ENCODE measurements around the gene ULK1.
"Not testable (repeated sequence)": the region's sequence is repeated elsewhere in the genome, so short reads cannot be mapped to it uniquely, and the experiment has no call there.

Gene ULK1

GRCh38 chr12:131885543-131886057 lies 8.8 kb upstream of the ULK1 start:
- in situ Hi-C loops (cut with MboI; ENCODE audit: low sequenced_read_pairs) = no loop called here

DNA sequence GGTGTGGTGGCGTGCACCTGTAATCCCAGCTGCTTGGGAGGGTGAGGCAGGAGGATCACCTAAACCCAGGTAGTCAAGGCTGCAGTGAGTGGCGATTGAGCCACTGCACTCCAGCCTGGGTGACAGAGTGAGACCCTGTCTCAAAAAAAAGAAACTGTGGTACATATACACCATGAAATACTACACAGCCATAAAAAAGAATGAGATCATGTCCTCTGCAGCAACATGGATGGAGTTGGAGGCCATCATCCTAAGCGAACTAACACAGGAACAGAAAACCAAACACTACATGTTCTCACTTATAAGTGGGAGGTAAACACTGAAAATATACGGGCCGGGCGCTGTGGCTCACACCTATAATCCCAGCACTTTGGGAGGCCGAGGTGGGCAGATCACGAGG lies 2.7 kb upstream of the ULK1 start:
- in situ Hi-C loops (cut with MboI; ENCODE audit: low sequenced_read_pairs) = not testable (repeated sequence)

- in situ Hi-C loops (cut with MboI; ENCODE audit: low sequenced_read_pairs) = no loop called here
Measured at GRCh38 chr12:131892711-131893604, 1.5 kb upstream of the ULK1 start.

GRCh38 chr12:131893605-131894312 lies 663 bp upstream of the ULK1 start:
- in situ Hi-C loops (cut with MboI; ENCODE audit: low sequenced_read_pairs) = no loop called here

- in situ Hi-C loops (cut with MboI; ENCODE audit: low sequenced_read_pairs) = no loop called here
Measured at GRCh38 chr12:131894981-131895639, 688 bp downstream of the ULK1 start.

- in situ Hi-C loops (cut with MboI; ENCODE audit: low sequenced_read_pairs) = no loop called here
Measured at GRCh38 chr12:131895640-131896079, 1.2 kb downstream of the ULK1 start.

DNA sequence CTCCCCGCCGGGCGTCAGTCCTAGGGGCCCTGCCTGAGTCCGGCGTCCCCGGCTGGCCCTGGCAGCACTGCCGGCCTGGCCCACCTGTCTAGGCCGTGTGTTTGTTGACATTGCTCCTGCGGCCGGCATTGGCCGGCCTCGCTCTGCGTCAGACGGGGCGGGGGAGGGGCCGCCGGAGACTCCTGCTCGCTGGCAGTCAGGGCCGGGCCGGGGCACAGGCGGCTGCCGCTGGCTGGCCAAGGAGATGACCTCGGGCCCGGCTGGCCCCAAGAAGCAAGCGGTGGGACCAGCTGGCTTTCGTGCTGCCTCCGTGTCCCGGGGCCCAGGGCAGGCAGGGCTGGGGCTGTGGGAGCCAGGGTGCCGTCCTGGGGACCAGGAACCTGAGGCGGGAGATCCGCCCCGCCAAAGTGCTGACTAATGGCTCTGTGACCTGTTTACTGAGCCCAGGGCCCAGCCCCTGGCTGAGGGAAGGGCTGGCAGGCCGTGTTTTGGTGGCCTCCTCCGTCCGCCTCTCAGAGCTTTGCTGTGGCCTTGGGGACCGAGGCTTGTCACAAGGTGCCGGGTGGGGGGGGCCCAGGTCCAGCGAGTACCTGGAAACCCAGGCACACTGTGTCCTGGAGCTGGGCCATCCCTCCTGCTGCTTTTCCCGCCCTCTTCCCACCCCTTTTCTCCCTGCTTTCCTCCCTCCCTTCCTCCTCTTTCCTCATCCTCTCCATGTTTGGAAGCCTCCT lies 1.8 kb downstream of the ULK1 start:
- in situ Hi-C loops (cut with MboI; ENCODE audit: low sequenced_read_pairs) = no loop called here

DNA sequence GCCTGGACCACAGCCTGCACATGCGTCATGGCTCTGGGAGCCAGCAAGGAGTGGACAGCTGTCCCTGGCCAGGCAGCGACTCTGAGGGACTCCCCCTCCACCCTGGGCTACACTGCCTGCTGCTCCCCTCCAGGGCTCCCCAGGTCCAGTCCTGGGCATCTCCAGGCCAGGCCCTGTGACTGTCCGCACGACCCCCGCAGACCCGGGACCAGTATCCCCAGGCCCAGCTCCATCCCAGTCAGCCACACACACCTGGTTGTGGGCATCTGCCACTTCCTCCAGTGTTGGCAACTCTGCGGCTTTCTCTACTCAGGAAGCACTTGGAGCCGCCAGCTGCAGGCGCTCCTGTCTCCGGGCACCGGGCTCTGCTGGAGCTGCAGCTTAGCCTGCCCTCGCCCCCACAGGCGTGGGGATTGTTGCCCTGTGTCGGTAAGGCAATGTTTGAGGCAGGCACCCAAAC lies 2.4 kb downstream of the ULK1 start:
- in situ Hi-C loops (cut with MboI; ENCODE audit: low sequenced_read_pairs) = no loop called here

DNA sequence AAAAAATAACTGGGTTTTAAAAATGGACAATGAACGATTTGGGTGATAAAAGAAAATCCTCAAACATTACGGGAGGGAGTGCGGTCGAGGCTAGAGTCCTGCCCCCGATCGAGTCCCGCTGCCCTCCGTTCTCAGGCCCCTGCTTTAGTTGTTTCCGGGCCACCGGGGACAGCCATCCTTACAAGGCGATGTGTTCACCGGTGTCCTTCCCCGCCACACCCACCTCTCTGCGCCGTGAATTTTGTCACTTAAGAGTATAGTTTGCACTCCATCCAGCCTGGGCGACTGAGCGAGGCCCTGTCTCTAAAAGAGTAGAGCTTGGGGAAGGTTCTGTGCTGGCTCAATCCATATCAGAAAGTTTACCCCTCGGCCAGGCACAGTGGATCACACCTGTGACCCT lies 2.9 kb downstream of the ULK1 start:
- in situ Hi-C loops (cut with MboI; ENCODE audit: low sequenced_read_pairs) = no loop called here

DNA sequence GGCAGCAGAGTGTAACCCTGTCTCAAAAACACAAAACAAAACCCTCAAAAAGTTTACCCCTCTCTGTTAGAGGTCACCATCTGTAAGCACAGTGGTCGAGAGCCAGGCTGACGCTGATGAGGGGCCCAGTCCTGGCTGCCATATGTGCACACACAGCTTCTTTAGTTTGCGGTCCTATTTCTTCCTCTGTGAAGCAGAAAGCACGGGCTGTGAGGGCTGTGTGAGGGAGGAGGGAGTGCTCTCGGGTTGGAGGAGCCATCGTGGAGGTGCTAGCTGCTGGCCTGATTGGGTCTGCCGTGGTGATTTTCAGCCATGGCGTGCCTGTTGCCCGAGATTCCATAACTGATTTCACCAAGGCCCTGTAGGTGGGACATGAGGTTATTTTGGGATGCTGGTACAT lies 3.5 kb downstream of the ULK1 start:
- in situ Hi-C loops (cut with MboI; ENCODE audit: low sequenced_read_pairs) = no loop called here

DNA sequence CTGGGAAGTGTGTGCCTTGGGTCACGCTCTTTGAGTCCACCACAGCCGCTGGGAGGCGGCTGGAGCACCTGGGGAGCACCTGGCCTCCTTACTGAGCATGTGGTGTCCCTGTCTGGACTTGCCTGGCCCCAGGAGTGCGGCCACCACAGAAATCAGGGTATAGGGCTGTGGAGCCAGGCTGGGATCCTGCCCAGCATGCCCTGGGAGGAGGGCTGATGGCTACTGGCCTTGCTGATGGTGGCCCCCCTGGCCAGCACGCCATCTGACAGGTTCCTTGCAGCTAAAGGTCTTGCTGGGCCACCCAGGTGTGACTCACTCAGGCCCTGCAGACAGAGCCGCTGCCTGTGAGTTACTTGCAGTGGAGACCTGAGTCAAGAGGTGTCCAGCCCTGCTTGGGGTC lies 6.0 kb downstream of the ULK1 start:
- in situ Hi-C loops (cut with MboI; ENCODE audit: low sequenced_read_pairs) = no loop called here

DNA sequence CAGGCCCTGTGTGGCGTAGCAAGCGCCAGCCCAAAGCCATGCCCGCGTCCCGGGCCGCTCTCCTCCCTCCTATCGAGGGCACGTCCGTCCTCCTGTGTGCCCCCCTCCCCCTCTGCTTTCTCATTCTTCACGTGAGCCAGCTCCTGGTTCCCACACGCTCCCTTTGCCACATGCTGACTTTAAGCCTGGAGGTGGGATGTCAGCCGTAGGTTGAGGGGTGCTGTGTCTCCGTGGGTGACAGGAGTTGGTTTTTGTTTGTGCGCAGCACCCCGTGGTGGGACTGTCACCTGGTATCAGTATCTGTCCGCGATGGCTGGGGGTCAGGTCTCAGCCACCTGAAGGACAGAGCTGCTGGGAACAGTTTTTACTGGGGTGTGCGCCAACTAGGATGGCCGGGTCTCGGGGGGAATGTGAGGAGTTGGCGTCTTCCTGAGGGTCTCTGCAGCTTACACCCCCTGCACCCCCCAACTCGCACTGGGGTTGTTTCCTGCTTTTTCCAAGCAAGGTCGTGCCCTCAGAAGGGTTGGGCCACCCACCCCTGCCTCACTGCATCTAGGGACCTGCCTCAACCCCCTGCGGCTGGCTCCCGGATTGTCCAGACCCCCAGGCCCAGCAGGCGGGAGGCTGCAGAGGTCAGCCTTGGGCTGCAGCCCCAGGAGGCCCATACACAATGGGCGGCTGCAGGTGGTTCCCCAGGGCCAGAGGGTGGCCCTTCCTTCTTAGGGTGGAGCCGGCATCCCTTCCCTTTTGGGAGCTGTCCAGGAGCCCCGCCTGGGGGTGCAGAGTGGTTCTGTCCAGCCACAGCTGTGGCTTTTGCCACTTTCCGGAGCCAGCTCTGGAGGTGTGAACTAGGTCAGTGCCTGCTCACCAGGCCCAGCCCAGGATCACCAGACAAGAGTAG lies 7.3 kb downstream of the ULK1 start:
- in situ Hi-C loops (cut with MboI; ENCODE audit: low sequenced_read_pairs) = no loop called here

DNA sequence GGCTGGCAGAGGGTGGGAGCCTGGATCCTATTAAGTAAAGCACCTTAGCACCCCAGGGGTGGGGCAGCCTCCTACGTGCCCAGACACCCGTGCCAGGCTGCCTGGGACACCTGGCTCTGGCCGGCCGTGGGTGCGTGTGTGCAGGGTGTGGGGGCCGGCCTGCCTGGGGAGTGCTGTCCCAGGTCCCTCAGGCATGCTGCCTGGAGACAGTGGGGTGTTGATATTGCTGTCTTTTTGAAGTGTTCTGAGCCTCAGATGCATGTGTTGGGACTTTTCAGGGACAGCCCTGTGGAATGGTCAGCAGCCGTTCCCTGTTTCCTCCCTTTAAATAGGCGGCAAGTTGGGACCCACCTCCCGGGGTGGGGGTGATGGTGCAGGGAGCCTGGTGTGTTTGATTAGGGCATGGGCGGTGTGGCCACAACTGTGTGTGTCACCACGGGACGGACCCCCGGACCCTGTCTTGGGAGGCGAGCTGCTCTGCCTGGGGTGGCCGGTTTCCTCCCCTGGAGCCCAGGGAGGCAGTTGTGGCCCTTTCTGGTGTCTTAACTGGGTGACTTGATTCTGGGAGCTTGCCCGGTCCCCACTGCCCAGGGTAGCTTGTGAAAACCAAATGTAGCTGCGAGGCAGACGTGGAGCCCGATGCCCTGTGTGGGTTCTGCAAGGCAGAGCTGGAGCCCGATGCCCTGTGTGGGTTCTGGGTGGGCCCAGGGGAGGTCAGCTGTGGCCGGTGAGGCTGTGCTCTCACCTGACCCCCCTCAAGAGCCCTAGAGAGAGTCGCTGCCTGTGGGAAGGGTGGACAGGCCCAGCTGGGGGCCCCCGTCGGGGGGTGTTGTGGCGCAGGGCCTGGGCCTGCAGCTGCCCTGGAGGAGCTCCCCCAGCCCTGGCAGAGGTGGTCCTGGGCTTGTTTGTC lies 8.2 kb downstream of the ULK1 start:
- in situ Hi-C loops (cut with MboI; ENCODE audit: low sequenced_read_pairs) = no loop called here

GRCh38 chr12:131903270-131904255 lies 9.1 kb downstream of the ULK1 start:
- in situ Hi-C loops (cut with MboI; ENCODE audit: low sequenced_read_pairs) = no loop called here

- in situ Hi-C loops (cut with MboI; ENCODE audit: low sequenced_read_pairs) = no loop called here
Measured at GRCh38 chr12:131904346-131904745, 9.9 kb downstream of the ULK1 start.

GRCh38 chr12:131905081-131905629 lies 10.7 kb downstream of the ULK1 start:
- in situ Hi-C loops (cut with MboI; ENCODE audit: low sequenced_read_pairs) = no loop called here

DNA sequence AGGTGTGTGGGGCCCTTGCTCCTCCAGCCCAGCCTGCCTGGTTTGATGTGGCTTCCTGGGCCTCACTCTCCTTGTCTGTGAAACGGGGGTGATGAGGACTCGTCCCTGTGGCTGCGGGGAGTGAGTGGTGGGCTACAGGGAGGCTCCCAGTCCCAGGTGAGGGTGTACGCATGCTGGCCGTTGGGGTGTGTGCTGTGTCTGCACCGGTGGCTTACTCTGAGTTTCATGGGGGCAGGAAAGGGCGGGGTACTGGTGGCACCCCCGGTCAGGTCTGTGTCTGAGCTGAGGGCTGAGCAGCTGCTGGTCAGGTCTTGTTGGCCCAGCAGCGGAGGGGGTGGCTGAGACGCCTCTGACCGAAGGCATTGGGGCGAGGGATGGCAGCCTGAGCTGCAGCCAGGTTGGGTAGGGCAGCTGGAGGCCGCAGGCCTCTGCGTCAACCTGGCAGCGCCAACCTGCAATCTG lies 11.2 kb downstream of the ULK1 start:
- in situ Hi-C loops (cut with MboI; ENCODE audit: low sequenced_read_pairs) = no loop called here
